Activated B cell treated with CpG ODN at 0.5 μM for 24 hours (primary cell): Measurements from ENCODE around the gene SNCAIP. TPM values are rescaled to one million over a fixed set of nuclear protein-coding genes. Genes with fewer than 3 reads are reported as not detected.

Experiments
- ATAC-seq: fragments of 200-7000 bp; cut with Tn5 transposase; one replicate; pipeline ENCODE4 v1.10.0; 2021; ENCODE audit warnings: low read depth, mild to moderate bottlenecking, moderate library complexity
- CTCF ChIA-PET: fragments of 350-600 bp; sonication (Branson Sonifier 250); formaldehyde crosslinking; loops from one replicate; lab custom pipeline; 2021; ENCODE audit warnings: antibody characterized with exemption; lab: Charles Lee
- POLR2A ChIA-PET: fragments of 350-600 bp; sonication (Branson Sonifier 250); formaldehyde crosslinking; loops from one replicate; lab custom pipeline; 2021; ENCODE audit warnings: antibody characterized with exemption; lab: Charles Lee
- DNase-seq: peaks from one replicate; pipeline ENCODE4 v3.0.0; 2022
- H3K27ac Mint-ChIP-seq: one replicate; pipeline ENCODE4 v1.8.0; 2020; ENCODE audit warnings: mixed read lengths
- H3K27me3 Mint-ChIP-seq: one replicate; pipeline ENCODE4 v1.8.0; 2021; ENCODE audit warnings: mixed read lengths
- H3K36me3 Mint-ChIP-seq: one replicate; pipeline ENCODE4 v1.8.0; 2021; ENCODE audit warnings: low read depth, mixed read lengths
- H3K4me1 Mint-ChIP-seq: one replicate; pipeline ENCODE4 v1.8.0; 2021; ENCODE audit warnings: mixed read lengths
- H3K4me3 Mint-ChIP-seq: one replicate; pipeline ENCODE4 v1.8.0; 2020; ENCODE audit warnings: mild to moderate bottlenecking, mixed read lengths
- H3K9me3 Mint-ChIP-seq: one replicate; pipeline ENCODE4 v1.8.0; 2020; ENCODE audit warnings: mixed read lengths
- intact Hi-C: fragments of 100-400 bp; cut with micrococcal nuclease; formaldehyde crosslinking; loops from one replicate; pipeline ENCODE4 v1.15.1; 2024
- total RNA-seq: library from RNA; stranded (reverse); gene quantifications from 2 replicates; pipeline ENCODE4 v1.2.3, GENCODE V29; 2022
- TF ChIP-seq, protein P1 (sequence below): fragments of 200-600 bp; IDR thresholded peaks from one replicate; pipeline ENCODE4 v1.8.0; 2022; ENCODE audit warnings: antibody characterized with exemption, mild to moderate bottlenecking

SNCAIP gene
- total RNA-seq, 1 donor from 2014 or later: not detected

DNA sequence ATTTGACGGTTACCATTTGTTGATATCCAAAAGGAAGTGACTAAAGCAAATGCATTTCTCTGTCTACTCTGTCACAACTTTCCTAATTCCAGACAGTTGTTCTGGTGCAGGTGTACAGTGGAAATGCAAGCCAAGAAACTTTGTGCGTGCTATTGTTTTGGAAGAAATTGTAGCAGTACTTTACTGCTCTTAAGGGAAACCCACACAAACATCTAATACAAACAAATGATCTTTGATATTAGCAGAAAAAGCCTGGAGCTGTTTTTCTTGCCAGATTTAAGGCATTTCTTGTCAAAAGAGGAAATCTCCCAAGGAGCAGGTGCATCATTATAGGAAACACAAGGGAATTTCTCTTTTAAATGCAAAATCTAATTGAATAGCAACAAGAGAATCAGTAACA is 2.0 kb downstream of the SNCAIP start:
- CTCF ChIA-PET: no interaction called here
- DNase-seq (no peak), ATAC-seq (no peak)
- Mint-ChIP-seq H3K9me3 (no peaks in the 10 kb centered on the region), H3K27ac (no peak overlapping the region), H3K36me3 (no peaks in the 10 kb centered on the region), H3K4me3 (no peak overlapping the region), H3K27me3 (peaks cover 62% of the 10 kb centered on the region), H3K4me1 (peaks cover 14% of the 10 kb centered on the region)
- POLR2A ChIA-PET: no interaction called here
- intact Hi-C loops: no loop called here
- TF ChIP-seq, protein P1, sequence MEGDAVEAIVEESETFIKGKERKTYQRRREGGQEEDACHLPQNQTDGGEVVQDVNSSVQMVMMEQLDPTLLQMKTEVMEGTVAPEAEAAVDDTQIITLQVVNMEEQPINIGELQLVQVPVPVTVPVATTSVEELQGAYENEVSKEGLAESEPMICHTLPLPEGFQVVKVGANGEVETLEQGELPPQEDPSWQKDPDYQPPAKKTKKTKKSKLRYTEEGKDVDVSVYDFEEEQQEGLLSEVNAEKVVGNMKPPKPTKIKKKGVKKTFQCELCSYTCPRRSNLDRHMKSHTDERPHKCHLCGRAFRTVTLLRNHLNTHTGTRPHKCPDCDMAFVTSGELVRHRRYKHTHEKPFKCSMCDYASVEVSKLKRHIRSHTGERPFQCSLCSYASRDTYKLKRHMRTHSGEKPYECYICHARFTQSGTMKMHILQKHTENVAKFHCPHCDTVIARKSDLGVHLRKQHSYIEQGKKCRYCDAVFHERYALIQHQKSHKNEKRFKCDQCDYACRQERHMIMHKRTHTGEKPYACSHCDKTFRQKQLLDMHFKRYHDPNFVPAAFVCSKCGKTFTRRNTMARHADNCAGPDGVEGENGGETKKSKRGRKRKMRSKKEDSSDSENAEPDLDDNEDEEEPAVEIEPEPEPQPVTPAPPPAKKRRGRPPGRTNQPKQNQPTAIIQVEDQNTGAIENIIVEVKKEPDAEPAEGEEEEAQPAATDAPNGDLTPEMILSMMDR: no peak

DNA sequence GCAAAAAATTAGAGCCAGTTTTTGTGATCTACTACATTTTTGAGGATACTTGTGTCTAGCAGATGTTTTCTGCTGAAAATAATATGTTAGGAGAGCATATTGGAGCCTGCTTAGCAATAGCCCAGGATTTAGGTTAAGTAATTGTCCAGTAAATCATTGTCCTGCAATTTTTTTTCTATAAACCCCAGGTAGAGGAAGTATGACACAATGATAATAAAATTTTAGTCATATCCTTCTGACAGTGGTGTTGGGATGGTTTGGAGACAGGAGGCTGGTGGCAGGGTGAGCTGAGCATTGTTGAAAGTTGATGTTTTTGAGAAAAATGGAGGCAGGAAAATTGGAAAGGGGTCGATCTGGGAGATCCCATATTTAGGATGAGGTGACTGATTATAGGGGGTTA is 3.5 kb downstream of the SNCAIP start:
- Mint-ChIP-seq H3K4me3 (no peak overlapping the region), H3K27ac (no peak overlapping the region), H3K36me3 (no peaks in the 10 kb centered on the region), H3K9me3 (no peaks in the 10 kb centered on the region), H3K4me1 (peaks cover 14% of the 10 kb centered on the region), H3K27me3 (peaks cover 50% of the 10 kb centered on the region)
- no peak for ATAC-seq
- no peak for DNase-seq
- ChIA-PET CTCF (no interaction called here), POLR2A (no interaction called here)
- intact Hi-C loops: no loop called here
- TF ChIP-seq, protein P1: no peak

DNA sequence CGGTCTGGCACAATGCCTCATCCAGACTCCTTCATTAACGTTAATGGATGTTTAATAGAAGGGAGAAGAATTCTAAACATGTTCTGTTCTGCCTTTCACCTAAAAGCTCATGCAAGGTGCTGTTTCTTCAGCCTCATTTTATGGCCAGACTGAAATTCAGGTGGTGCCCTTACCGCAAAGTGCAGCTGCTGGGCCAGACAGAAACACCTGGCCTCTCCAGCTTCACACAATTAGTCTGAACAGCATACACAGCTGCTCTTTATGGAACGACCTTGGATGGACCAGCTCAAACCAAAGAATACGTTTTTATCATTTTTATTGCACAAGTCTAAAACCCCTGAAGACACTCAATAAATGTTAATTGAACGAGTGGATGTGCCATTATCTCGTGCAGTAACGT is 4.6 kb downstream of the SNCAIP start:
- intact Hi-C loops: no loop called here
- Mint-ChIP-seq H3K27ac (no peak overlapping the region), H3K4me1 (peaks cover 11% of the 10 kb centered on the region), H3K36me3 (no peaks in the 10 kb centered on the region), H3K4me3 (no peak overlapping the region), H3K27me3 (peaks cover 39% of the 10 kb centered on the region), H3K9me3 (no peaks in the 10 kb centered on the region)
- TF ChIP-seq, protein P1: no peak
- POLR2A ChIA-PET: no interaction called here
- ATAC-seq (no peak), DNase-seq (no peak)
- CTCF ChIA-PET: no interaction called here

DNA sequence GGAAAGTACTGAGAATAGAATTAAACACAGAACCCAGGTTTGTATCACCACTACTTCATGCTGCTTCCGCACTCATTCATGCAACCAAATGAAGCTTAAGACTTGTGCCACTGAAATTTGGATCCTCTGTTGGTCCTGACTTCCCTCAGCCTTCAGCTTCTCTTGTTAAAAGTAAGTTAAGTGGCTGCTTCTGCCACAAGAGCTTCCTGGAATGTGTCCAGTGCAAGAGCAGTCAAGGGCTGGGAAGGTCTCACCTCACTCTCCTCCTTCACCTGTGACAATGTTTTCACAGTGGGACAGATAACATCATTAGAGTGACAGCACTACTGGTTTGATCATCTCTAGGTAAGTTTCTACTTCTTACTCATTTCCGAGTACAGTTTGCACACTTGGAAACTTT is 7.9 kb downstream of the SNCAIP start:
- CTCF ChIA-PET: no interaction called here
- H3K27me3 Mint-ChIP-seq: peaks cover 16% of the 10 kb centered on the region
- H3K4me1 Mint-ChIP-seq: no peaks in the 10 kb centered on the region
- intact Hi-C loops: no loop called here
- DNase-seq (no peak), ATAC-seq (no peak)
- no peak overlapping the region for H3K4me3 Mint-ChIP-seq
- H3K27ac Mint-ChIP-seq: no peak overlapping the region
- POLR2A ChIA-PET: no interaction called here
- TF ChIP-seq, protein P1: no peak
- no peaks in the 10 kb centered on the region for H3K9me3 Mint-ChIP-seq
- H3K36me3 Mint-ChIP-seq: no peaks in the 10 kb centered on the region

DNA sequence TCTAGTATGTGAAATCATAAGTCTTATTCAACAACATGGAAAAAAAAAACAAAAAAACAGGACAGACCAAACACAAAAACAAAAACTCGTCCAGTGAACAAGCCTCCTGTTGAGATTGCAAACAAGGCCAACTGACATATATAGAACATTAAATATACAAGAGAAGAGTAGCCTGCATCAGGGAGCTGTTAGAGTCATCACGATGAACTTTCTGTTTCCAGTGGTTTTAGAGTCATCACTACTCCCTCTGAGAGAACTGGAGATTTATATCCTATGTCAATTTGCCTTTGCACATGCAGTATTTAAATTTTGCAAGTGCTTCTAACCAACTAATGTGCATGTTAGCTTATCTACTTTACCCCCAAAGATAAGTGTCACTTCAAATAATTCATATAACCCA is 9.9 kb downstream of the SNCAIP start:
- POLR2A ChIA-PET: no interaction called here
- ATAC-seq (no peak), DNase-seq (no peak)
- no peaks in the 10 kb centered on the region for H3K9me3 Mint-ChIP-seq
- no peaks in the 10 kb centered on the region for H3K36me3 Mint-ChIP-seq
- TF ChIP-seq, protein P1: no peak
- H3K27me3 Mint-ChIP-seq: peaks cover 2% of the 10 kb centered on the region
- H3K4me1 Mint-ChIP-seq: no peaks in the 10 kb centered on the region
- no peak overlapping the region for H3K4me3 Mint-ChIP-seq
- CTCF ChIA-PET: interaction anchor here (0.6 kb wide), 1 partner anchor 1413 kb away, joined by 3 read pairs; no protein-coding TSS in a partner anchor
- intact Hi-C loops: no loop called here
- no peak overlapping the region for H3K27ac Mint-ChIP-seq
